HCT116 (cell line): Measurements from ENCODE around the gene TSPEAR. TPM values are rescaled to one million over a fixed set of nuclear protein-coding genes. Genes with fewer than 3 reads are reported as not detected.
"Not testable (repeated sequence)": the region's sequence is repeated elsewhere in the genome, so short reads cannot be mapped to it uniquely, and the experiment has no call there.

Experiments used
- ATAC-seq: fragments of 200-7000 bp; cut with Tn5 transposase; 2 replicates; pipeline ENCODE4 v1.9.1; 2020; ENCODE audit warnings: mild to moderate bottlenecking, moderate library complexity
- BruUV-seq: library from RNA; stranded (reverse); fragments of 400-500 nt; replicated peaks from 2 replicates; lab custom pipeline; 2021; lab: Mats Ljungman, UMichigan
- CTCF ChIA-PET: fragments of 300-600 bp; sonication (Branson Sonifier 250); formaldehyde crosslinking; loops from one replicate; lab custom pipeline; 2021; ENCODE audit warnings: antibody characterized with exemption; lab: Charles Lee
- POLR2A ChIA-PET: fragments of 300-600, 350-600 bp; sonication (Branson Sonifier 250); formaldehyde crosslinking; loops from one replicate; lab custom pipeline; 2021; ENCODE audit warnings: antibody characterized with exemption; lab: Charles Lee
- RAD21 ChIA-PET, 2 experiments: fragments of 300-600 bp; sonication (Branson Sonifier 250); formaldehyde crosslinking; loops; one replicate each; lab custom pipeline; 2023; ENCODE audit warnings: low total read pairs in 2 of 2; ENCODE audit not compliant: uncharacterized antibody in 2 of 2, unreplicated experiment in 2 of 2, low non-redundant PET in 1 of 2; lab: Charles Lee
- DNase-seq: peaks from one replicate; pipeline ENCODE4 v3.0.0-alpha.2; 2010; ENCODE audit warnings: low read depth, low spot score
- H2AFZ ChIP-seq: fragments of 200-600 bp; shearing (Covaris generic), sonication (generic); 2 replicates; pipeline ENCODE4 v1.6.1; 2017; ENCODE audit warnings: low read depth, mixed run types, mixed read lengths, antibody characterized with exemption, low read length; ENCODE audit not compliant: poor library complexity, severe bottlenecking
- H3K27ac ChIP-seq: 2 replicates; pipeline ENCODE4 v1.5.1; 2012; ENCODE audit warnings: low read depth, low read length
- H3K27me3 ChIP-seq: fragments of 200-600 bp; sonication (generic); 2 replicates; pipeline ENCODE4 v1.6.1; 2016; ENCODE audit warnings: mixed run types, low read length, mixed read lengths; ENCODE audit not compliant: insufficient read depth
- H3K36me3 ChIP-seq, 2 experiments: fragments of 200-500 bp in 1 of 2; fragments of 200-600 bp in 1 of 2; sonication (Bioruptor generic) in 1 of 2; sonication (generic) in 1 of 2; 2 replicates each; pipeline versions ENCODE4 v1.5.1 to v1.6.1; 2014 to 2016; ENCODE audit warnings: low read length in 2 of 2, inconsistent platforms in 1 of 2, mixed read lengths in 1 of 2, mixed run types in 1 of 2; ENCODE audit not compliant: insufficient read depth in 2 of 2, control insufficient read depth in 1 of 2
- H3K4me1 ChIP-seq, 2 experiments: fragments of 200-600 bp in 1 of 2; sonication (generic) in 1 of 2; 2 replicates each; pipeline versions ENCODE4 v1.5.1 to v1.6.1; 2012 to 2017; ENCODE audit warnings: low read length in 2 of 2, inconsistent platforms in 1 of 2, mild to moderate bottlenecking in 1 of 2, mixed read lengths in 1 of 2, mixed run types in 1 of 2, moderate library complexity in 1 of 2; ENCODE audit not compliant: insufficient read depth in 2 of 2, control insufficient read depth in 1 of 2
- H3K4me2 ChIP-seq: fragments of 200-600 bp; sonication (generic); 2 replicates; pipeline ENCODE4 v1.6.1; 2017; ENCODE audit warnings: mixed run types, low read length, mixed read lengths
- H3K4me3 ChIP-seq, 2 experiments: fragments of 200-600 bp in 1 of 2; sonication (generic) in 1 of 2; replicated peaks in 1 of 2; 2 replicates each; pipeline ENCODE4 v1.5.1; 2011 to 2016; ENCODE audit warnings: low read length in 2 of 2, control low read depth in 1 of 2, low read depth in 1 of 2, mild to moderate bottlenecking in 1 of 2, mixed read lengths in 1 of 2, mixed run types in 1 of 2
- H3K79me2 ChIP-seq: fragments of 200-600 bp; sonication (generic); 2 replicates; pipeline ENCODE4 v1.6.1; 2017; ENCODE audit warnings: mild to moderate bottlenecking, mixed run types, low read length, moderate library complexity, mixed read lengths; ENCODE audit not compliant: insufficient read depth
- H3K9ac ChIP-seq: fragments of 200-600 bp; sonication (generic); 2 replicates; pipeline ENCODE4 v1.6.1; 2016; ENCODE audit warnings: low read length, mixed read lengths
- H3K9me2 ChIP-seq: fragments of 200-600 bp; sonication (generic), shearing (Covaris generic); 2 replicates; pipeline ENCODE4 v1.6.1; 2017; ENCODE audit warnings: mixed run types, mild to moderate bottlenecking, moderate library complexity; ENCODE audit not compliant: insufficient read depth
- H3K9me3 ChIP-seq, 2 experiments: fragments of 200-500 bp in 1 of 2; fragments of 200-600 bp in 1 of 2; sonication (Bioruptor generic) in 1 of 2; sonication (generic) in 1 of 2; 2 replicates each; pipeline ENCODE4 v1.6.1; 2014 to 2017; ENCODE audit warnings: low read length in 2 of 2, mixed read lengths in 2 of 2, inconsistent platforms in 1 of 2, low read depth in 1 of 2, mild to moderate bottlenecking in 1 of 2, mixed run types in 1 of 2, moderate library complexity in 1 of 2; ENCODE audit not compliant: control insufficient read depth in 1 of 2, insufficient read depth in 1 of 2
- H4K20me1 ChIP-seq: fragments of 200-600 bp; sonication (generic), shearing (Covaris generic); 2 replicates; pipeline ENCODE4 v1.6.1; 2017; ENCODE audit warnings: mixed run types, mild to moderate bottlenecking, moderate library complexity; ENCODE audit not compliant: insufficient read depth
- EZH2phosphoT487 ChIP-seq: fragments of 200-600 bp; IDR thresholded peaks from 2 replicates; pipeline ENCODE4 v1.6.1; 2018; ENCODE audit warnings: antibody characterized with exemption, borderline replicate concordance
- POLR2A ChIP-seq: IDR thresholded peaks from 2 replicates; pipeline ENCODE4 v1.7.0; 2011; ENCODE audit warnings: borderline replicate concordance; ENCODE audit not compliant: insufficient read depth, insufficient read length; ENCODE audit errors: extremely low read depth
- SIN3A ChIP-seq: IDR thresholded peaks from 2 replicates; pipeline ENCODE4 v1.6.1; 2012; ENCODE audit warnings: low read depth
- SP1 ChIP-seq: IDR thresholded peaks from 2 replicates; pipeline ENCODE4 v1.6.1; 2012; ENCODE audit warnings: low read depth
- SRF ChIP-seq: IDR thresholded peaks from 2 replicates; pipeline ENCODE4 v1.6.1; 2012; ENCODE audit warnings: low read depth
- TCF7L2 ChIP-seq: IDR thresholded peaks from 2 replicates; pipeline ENCODE4 v1.7.0; 2011; ENCODE audit warnings: borderline replicate concordance, inconsistent platforms; ENCODE audit not compliant: insufficient read depth, insufficient read length; ENCODE audit errors: extremely low read depth
- ZNF274 ChIP-seq: fragments of 200-500 bp; sonication (Bioruptor generic); IDR thresholded peaks from 2 replicates; pipeline ENCODE4 v1.6.1; 2014; ENCODE audit warnings: mild to moderate bottlenecking, low read depth, low read length, inconsistent platforms
- intact Hi-C: fragments of 100-400 bp; cut with micrococcal nuclease; formaldehyde crosslinking; loops from 2 replicates; pipeline ENCODE4 v1.10.0; 2022
- total RNA-seq: library from RNA; stranded (reverse); gene quantifications from one replicate; pipeline ENCODE4 v1.2.1, GENCODE V29; 2021; ENCODE audit not compliant: unreplicated experiment
- TF ChIP-seq, protein P1 (sequence below): IDR thresholded peaks from 2 replicates; pipeline ENCODE4 v1.6.1; 2011; ENCODE audit warnings: mild to moderate bottlenecking, low read length, moderate library complexity; ENCODE audit not compliant: insufficient replicate concordance; ENCODE audit errors: extremely low read depth
- TF ChIP-seq, protein P2 (sequence below), 3 experiments: fragments of 200-600 bp in 1 of 3; sonication (generic) in 1 of 3; IDR thresholded peaks in 2 of 3; conservative IDR thresholded peaks in 1 of 3; 2 replicates each; pipeline ENCODE4 v1.5.1; 2012 to 2017; ENCODE audit warnings: low read depth in 2 of 3, low read length in 2 of 3, antibody characterized with exemption in 1 of 3, borderline replicate concordance in 1 of 3, control low read depth in 1 of 3, mild to moderate bottlenecking in 1 of 3, mixed read lengths in 1 of 3, mixed run types in 1 of 3, moderate library complexity in 1 of 3; ENCODE audit not compliant: insufficient read depth in 1 of 3
- TF ChIP-seq, protein P3 (sequence below): IDR thresholded peaks from 2 replicates; pipeline ENCODE4 v1.6.1; 2012

The TSPEAR gene
- total RNA-seq, 1 experiment from 2014 or later = not detected

DNA sequence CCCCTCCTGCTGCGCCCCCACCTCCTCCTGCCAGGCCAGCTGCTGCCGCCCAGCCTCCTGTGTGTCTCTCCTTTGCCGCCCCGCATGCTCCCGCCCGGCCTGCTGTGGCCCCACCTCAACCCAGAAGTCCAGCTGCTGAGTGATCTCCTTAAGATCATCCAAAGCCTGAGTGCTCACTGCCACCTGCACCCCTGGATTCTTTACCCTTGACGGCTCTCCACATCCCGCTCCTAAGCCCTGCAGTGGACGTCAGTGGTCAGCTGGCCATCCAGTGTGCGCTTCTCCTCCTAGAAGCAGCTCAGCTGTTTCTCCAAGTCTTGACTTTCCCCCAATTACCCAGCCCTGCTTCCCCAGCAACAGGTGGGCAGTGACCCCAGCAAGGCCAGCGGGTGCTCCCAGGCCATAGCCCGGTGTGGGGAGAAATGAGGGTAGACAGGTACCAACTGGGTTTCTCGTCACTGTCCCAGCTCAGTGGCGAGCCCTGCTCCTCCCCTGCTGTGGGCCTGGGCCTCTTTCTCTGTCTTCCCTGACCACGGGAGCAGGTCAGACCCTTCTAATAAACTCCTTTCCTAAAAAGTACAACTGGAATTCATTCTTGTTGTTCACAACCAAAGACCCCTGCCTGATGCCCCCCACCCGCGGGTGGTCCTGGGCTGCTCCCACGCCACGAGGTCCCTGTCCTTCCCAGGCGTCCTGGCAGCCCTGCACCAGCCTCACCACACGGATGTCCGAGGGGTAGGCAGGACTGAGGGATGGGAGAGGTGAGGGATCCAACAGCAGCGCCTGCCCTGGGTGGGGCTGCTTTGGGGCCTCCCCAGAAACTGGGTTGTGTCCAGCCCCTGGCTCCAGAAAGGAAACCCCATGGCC lies 109.5 kb downstream of the TSPEAR start:
- Histone ChIP-seq H3K9me2 (no peaks in the 10 kb centered on the region), H3K27ac (no peak overlapping the region), H3K79me2 (no peaks in the 10 kb centered on the region), H3K36me3 (no peaks in the 10 kb centered on the region), H3K4me3 (no peak overlapping the region), H3K27me3 (peaks cover 11% of the 10 kb centered on the region; the same call in 1 of the 2 replicates), H2AFZ (no peak overlapping the region), H4K20me1 (no peaks in the 10 kb centered on the region), H3K4me1 (peaks cover 0 to 3% of the 10 kb centered on the region in 2 experiments; a peak in 1 of 4 replicates), H3K9me3 (no peaks in the 10 kb centered on the region), H3K9ac (no peak overlapping the region), H3K4me2 (no peak overlapping the region)
- no TSS peak for BruUV-seq
- CTCF ChIA-PET = no interaction called here
- no peak for ATAC-seq
- POLR2A ChIA-PET = no interaction called here
- intact Hi-C loops = no loop called here
- DNase-seq = no peak
- TF ChIP-seq, protein P1, sequence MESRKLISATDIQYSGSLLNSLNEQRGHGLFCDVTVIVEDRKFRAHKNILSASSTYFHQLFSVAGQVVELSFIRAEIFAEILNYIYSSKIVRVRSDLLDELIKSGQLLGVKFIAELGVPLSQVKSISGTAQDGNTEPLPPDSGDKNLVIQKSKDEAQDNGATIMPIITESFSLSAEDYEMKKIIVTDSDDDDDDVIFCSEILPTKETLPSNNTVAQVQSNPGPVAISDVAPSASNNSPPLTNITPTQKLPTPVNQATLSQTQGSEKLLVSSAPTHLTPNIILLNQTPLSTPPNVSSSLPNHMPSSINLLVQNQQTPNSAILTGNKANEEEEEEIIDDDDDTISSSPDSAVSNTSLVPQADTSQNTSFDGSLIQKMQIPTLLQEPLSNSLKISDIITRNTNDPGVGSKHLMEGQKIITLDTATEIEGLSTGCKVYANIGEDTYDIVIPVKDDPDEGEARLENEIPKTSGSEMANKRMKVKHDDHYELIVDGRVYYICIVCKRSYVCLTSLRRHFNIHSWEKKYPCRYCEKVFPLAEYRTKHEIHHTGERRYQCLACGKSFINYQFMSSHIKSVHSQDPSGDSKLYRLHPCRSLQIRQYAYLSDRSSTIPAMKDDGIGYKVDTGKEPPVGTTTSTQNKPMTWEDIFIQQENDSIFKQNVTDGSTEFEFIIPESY = no peak
- no peak for TF ChIP-seq EZH2phosphoT487
- TF ChIP-seq POLR2A = no peak
- no peak for TF ChIP-seq SIN3A
- no peak for TF ChIP-seq SRF
- TF ChIP-seq, protein P2, sequence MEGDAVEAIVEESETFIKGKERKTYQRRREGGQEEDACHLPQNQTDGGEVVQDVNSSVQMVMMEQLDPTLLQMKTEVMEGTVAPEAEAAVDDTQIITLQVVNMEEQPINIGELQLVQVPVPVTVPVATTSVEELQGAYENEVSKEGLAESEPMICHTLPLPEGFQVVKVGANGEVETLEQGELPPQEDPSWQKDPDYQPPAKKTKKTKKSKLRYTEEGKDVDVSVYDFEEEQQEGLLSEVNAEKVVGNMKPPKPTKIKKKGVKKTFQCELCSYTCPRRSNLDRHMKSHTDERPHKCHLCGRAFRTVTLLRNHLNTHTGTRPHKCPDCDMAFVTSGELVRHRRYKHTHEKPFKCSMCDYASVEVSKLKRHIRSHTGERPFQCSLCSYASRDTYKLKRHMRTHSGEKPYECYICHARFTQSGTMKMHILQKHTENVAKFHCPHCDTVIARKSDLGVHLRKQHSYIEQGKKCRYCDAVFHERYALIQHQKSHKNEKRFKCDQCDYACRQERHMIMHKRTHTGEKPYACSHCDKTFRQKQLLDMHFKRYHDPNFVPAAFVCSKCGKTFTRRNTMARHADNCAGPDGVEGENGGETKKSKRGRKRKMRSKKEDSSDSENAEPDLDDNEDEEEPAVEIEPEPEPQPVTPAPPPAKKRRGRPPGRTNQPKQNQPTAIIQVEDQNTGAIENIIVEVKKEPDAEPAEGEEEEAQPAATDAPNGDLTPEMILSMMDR (IDR thresholded peaks at IDR 0.05 in 2 of 3, conservative IDR thresholded peaks at IDR 0.05 in 1 of 3; ENCODE audit: borderline replicate concordance in 1 of 3, insufficient read depth in 1 of 3, low read depth in 2 of 3, low read length in 2 of 3) = no peak
- no peak for TF ChIP-seq TCF7L2
- TF ChIP-seq, protein P3, sequence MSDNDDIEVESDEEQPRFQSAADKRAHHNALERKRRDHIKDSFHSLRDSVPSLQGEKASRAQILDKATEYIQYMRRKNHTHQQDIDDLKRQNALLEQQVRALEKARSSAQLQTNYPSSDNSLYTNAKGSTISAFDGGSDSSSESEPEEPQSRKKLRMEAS = no peak
- no peak for TF ChIP-seq SP1
- TF ChIP-seq ZNF274 = no peak
- RAD21 ChIA-PET = no interaction called here

DNA sequence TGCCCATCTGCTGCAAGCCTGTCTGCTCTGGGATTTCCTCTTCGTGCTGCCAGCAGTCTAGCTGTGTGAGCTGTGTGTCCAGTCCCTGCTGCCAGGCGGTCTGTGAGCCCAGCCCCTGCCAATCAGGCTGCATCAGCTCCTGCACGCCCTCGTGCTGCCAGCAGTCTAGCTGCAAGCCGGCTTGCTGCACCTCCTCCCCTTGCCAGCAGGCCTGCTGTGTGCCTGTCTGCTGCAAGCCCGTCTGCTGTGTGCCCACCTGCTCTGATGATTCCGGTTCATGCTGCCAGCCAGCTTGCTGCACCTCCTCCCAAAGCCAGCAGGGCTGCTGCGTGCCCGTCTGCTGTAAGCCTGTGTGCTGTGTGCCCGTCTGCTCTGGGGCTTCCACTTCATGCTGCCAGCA lies 110.3 kb downstream of the TSPEAR start:
- intact Hi-C loops = not testable (repeated sequence)

More for the DNA sequence above, 110.3 kb downstream of the TSPEAR start:
- peaks cover 11% of the 10 kb centered on the region; the same call in 1 of the 2 replicates for H3K27me3 ChIP-seq
- H4K20me1 ChIP-seq, DNase-seq, H2AFZ ChIP-seq, H3K9me3 ChIP-seq, H3K79me2 ChIP-seq, RAD21 ChIA-PET, POLR2A ChIA-PET, H3K27ac ChIP-seq, H3K4me2 ChIP-seq, H3K4me3 ChIP-seq, H3K36me3 ChIP-seq, H3K9me2 ChIP-seq, H3K9ac ChIP-seq, H3K4me1 ChIP-seq, CTCF ChIA-PET, BruUV-seq: not testable (repeated sequence)
- ATAC-seq = peak; percentile 47
